ENCODE data around the gene HIRA. TPM values are rescaled to one million over a fixed set of nuclear protein-coding genes. Genes with fewer than 3 reads are reported as not detected.

Gene HIRA
- total and polyA plus RNA-seq, 9 of the 15 experiments (the other 6 are each of a cell fraction or from before 2014, with no cell fraction given): 0.96 to 132 (median 58.4) TPM

DNA sequence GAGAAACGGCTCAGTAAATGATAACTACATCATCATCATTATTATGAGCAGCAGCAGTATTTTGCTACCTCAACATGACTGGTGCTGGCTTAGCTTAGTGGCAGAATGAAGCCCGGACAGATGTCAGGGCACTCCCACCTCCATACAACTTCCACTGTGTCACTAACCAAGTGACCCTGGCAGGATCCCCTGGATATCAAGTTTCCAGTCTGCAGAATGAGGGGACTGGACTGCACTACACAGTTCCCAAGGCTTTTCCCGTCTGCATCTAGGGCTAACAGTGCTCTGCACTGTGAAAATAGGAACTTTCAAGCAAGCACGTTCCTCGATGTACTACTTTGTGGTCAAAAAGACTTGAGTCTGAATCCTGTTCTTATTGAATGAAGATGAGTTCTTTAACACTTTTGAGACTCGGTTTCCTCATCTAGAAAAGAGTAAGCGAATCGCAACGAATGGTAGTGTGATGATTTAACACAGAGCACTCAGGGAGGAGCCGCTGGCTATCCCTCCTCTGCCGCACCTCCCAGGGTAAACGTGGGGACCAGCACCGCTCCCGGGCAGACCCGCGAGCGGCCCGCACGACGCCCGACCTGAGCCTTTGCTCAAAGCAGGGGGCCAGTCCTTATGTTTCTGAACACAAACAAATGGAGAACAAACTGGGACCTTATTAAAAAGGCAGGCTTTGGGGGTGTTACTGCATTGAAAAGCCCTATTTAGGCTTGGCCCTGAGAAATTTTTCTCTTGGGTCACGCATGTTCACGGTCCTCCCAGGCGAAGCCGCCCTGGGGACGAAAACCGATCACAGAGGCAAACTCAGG lies 140.9 kb downstream of the HIRA start (continued):
- TF ChIP-seq SMAD2 (IDR thresholded peaks at IDR 0.05; ENCODE audit: low read depth, low read length): no peak
- TF ChIP-seq ZNF695 (CRISPR knock-in tag; IDR thresholded peaks at IDR 0.05): no peak
- TF ChIP-seq ZNF23 (CRISPR knock-in tag; IDR thresholded peaks at IDR 0.05): no peak
- no peak for TF ChIP-seq GABPA (tag; conservative IDR thresholded peaks at IDR 0.05; ENCODE audit: low read depth)
- TF ChIP-seq ZEB2 (IDR thresholded peaks at IDR 0.05): no peak
- TF ChIP-seq NFATC3 (IDR thresholded peaks at IDR 0.05): no peak
- TF ChIP-seq ZNF175 (CRISPR knock-in tag; IDR thresholded peaks at IDR 0.05; ENCODE audit: low read depth): no peak
- TF ChIP-seq ZBTB17 (CRISPR knock-in tag; IDR thresholded peaks at IDR 0.05): no peak
- TF ChIP-seq ZNF445 (CRISPR knock-in tag; IDR thresholded peaks at IDR 0.05; ENCODE audit: low read depth): no peak
- no peak for TF ChIP-seq SMAD3 (CRISPR knock-in tag; conservative IDR thresholded peaks at IDR 0.05)
- TF ChIP-seq KLF16 (IDR thresholded peaks at IDR 0.05): no peak
- TF ChIP-seq ZNF217 (CRISPR knock-in tag; IDR thresholded peaks at IDR 0.05): no peak
- peak; percentile 99 for TF ChIP-seq CBX8 (IDR thresholded peaks at IDR 0.05; ENCODE audit: borderline replicate concordance, extremely low read depth, low read depth, low read length, poor library complexity, severe bottlenecking)
- no peak for TF ChIP-seq SMARCE1 (IDR thresholded peaks at IDR 0.05)
- TF ChIP-seq SLC30A9 (CRISPR knock-in tag; IDR thresholded peaks at IDR 0.05): no peak
- TF ChIP-seq DDX20 (tag; IDR thresholded peaks at IDR 0.05; ENCODE audit: low read depth): no peak
- no peak for TF ChIP-seq ZNF75A (CRISPR knock-in tag; IDR thresholded peaks at IDR 0.05)
- TF ChIP-seq, protein P1, sequence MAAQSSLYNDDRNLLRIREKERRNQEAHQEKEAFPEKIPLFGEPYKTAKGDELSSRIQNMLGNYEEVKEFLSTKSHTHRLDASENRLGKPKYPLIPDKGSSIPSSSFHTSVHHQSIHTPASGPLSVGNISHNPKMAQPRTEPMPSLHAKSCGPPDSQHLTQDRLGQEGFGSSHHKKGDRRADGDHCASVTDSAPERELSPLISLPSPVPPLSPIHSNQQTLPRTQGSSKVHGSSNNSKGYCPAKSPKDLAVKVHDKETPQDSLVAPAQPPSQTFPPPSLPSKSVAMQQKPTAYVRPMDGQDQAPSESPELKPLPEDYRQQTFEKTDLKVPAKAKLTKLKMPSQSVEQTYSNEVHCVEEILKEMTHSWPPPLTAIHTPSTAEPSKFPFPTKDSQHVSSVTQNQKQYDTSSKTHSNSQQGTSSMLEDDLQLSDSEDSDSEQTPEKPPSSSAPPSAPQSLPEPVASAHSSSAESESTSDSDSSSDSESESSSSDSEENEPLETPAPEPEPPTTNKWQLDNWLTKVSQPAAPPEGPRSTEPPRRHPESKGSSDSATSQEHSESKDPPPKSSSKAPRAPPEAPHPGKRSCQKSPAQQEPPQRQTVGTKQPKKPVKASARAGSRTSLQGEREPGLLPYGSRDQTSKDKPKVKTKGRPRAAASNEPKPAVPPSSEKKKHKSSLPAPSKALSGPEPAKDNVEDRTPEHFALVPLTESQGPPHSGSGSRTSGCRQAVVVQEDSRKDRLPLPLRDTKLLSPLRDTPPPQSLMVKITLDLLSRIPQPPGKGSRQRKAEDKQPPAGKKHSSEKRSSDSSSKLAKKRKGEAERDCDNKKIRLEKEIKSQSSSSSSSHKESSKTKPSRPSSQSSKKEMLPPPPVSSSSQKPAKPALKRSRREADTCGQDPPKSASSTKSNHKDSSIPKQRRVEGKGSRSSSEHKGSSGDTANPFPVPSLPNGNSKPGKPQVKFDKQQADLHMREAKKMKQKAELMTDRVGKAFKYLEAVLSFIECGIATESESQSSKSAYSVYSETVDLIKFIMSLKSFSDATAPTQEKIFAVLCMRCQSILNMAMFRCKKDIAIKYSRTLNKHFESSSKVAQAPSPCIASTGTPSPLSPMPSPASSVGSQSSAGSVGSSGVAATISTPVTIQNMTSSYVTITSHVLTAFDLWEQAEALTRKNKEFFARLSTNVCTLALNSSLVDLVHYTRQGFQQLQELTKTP (IDR thresholded peaks at IDR 0.05; ENCODE audit: low read depth in 1 of 2, partially characterized antibody in 2 of 2): no peak
- no peak for TF ChIP-seq ZNF696 (CRISPR knock-in tag; conservative IDR thresholded peaks at IDR 0.05)
- TF ChIP-seq TAL1 (IDR thresholded peaks at IDR 0.05): no peak
- TF ChIP-seq, protein P2, sequence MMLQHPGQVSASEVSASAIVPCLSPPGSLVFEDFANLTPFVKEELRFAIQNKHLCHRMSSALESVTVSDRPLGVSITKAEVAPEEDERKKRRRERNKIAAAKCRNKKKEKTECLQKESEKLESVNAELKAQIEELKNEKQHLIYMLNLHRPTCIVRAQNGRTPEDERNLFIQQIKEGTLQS (IDR thresholded peaks at IDR 0.05): no peak
- TF ChIP-seq, protein P2 (CRISPR knock-in tag; conservative IDR thresholded peaks at IDR 0.05): peak; percentile 57; the same call in 1 of the 2 replicates
- no peak for TF ChIP-seq RBM22 (IDR thresholded peaks at IDR 0.05; ENCODE audit: low read depth, low read length, poor library complexity, severe bottlenecking)
- 0 out of 4 replicates have a peak, but pooled peaks of 1 of the 2 experiments have one; percentile 29 for TF ChIP-seq NONO (IDR thresholded peaks at IDR 0.05; ENCODE audit: low read depth in 2 of 2, low read length in 1 of 2)
- no peak for TF ChIP-seq TFAM (CRISPR knock-in tag; conservative IDR thresholded peaks at IDR 0.05)
- no peak for TF ChIP-seq MCM5 (IDR thresholded peaks at IDR 0.05; ENCODE audit: low read depth)
- TF ChIP-seq ATF7 (IDR thresholded peaks at IDR 0.05): no peak
